GM23248 (cell line): ENCODE measurements around the gene TMIE. TPM values are rescaled to one million over a fixed set of nuclear protein-coding genes. Genes with fewer than 3 reads are reported as not detected.

Experiments
- DNase-seq: peaks from one replicate; pipeline ENCODE4 v3.0.0-alpha.2; 2015
- H2AFZ ChIP-seq: fragments of 200-600 bp; sonication (generic); 2 replicates; pipeline ENCODE4 v1.6.1; 2016; ENCODE audit warnings: antibody characterized with exemption
- H3F3A ChIP-seq: fragments of 200-600 bp; sonication (generic); 2 replicates; pipeline ENCODE4 v1.6.1; 2016; ENCODE audit warnings: mild to moderate bottlenecking, antibody characterized with exemption, mixed run types; ENCODE audit not compliant: insufficient read depth
- H3K27ac ChIP-seq: fragments of 200-600 bp; sonication (generic); 2 replicates; pipeline ENCODE4 v1.5.1; 2016; ENCODE audit warnings: mild to moderate bottlenecking
- H3K27me3 ChIP-seq: fragments of 200-600 bp; sonication (generic); replicated peaks from 2 replicates; pipeline ENCODE4 v1.6.1; 2016; ENCODE audit warnings: mild to moderate bottlenecking; ENCODE audit not compliant: insufficient read depth
- H3K36me3 ChIP-seq: fragments of 200-600 bp; sonication (generic); 2 replicates; pipeline ENCODE4 v1.6.1; 2016; ENCODE audit warnings: low read depth, mild to moderate bottlenecking
- H3K4me1 ChIP-seq: fragments of 200-600 bp; sonication (generic); 2 replicates; pipeline ENCODE4 v1.6.1; 2016; ENCODE audit warnings: mild to moderate bottlenecking; ENCODE audit not compliant: insufficient read depth
- H3K4me2 ChIP-seq: fragments of 200-600 bp; sonication (generic); one replicate; pipeline ENCODE4 v1.6.1; 2016; ENCODE audit warnings: mild to moderate bottlenecking; ENCODE audit not compliant: unreplicated experiment
- H3K4me3 ChIP-seq: fragments of 200-600 bp; sonication (generic); 2 replicates; pipeline ENCODE4 v1.5.1; 2016; ENCODE audit warnings: mild to moderate bottlenecking
- H3K79me2 ChIP-seq: fragments of 200-600 bp; sonication (generic); 2 replicates; pipeline ENCODE4 v1.6.1; 2016; ENCODE audit warnings: mild to moderate bottlenecking; ENCODE audit not compliant: insufficient read depth
- H3K9ac ChIP-seq: fragments of 200-600 bp; sonication (generic); 2 replicates; pipeline ENCODE4 v1.6.1; 2016; ENCODE audit warnings: mild to moderate bottlenecking
- H3K9me2 ChIP-seq: fragments of 200-600 bp; sonication (generic); 2 replicates; pipeline ENCODE4 v1.6.1; 2016; ENCODE audit warnings: mixed run types, mild to moderate bottlenecking, moderate library complexity; ENCODE audit not compliant: insufficient read depth
- H3K9me3 ChIP-seq: fragments of 200-600 bp; sonication (generic); one replicate; pipeline ENCODE4 v1.6.1; 2017; ENCODE audit warnings: low read depth
- H4K20me1 ChIP-seq: fragments of 200-600 bp; sonication (generic); 2 replicates; pipeline ENCODE4 v1.6.0; 2016; ENCODE audit not compliant: insufficient read depth
- EZH2 ChIP-seq: fragments of 200-600 bp; sonication (generic); IDR thresholded peaks from 2 replicates; pipeline ENCODE4 v1.6.1; 2018; ENCODE audit warnings: antibody characterized with exemption, mild to moderate bottlenecking; ENCODE audit not compliant: insufficient read depth, poor library complexity, severe bottlenecking
- EZH2phosphoT487 ChIP-seq: fragments of 200-600 bp; sonication (generic); IDR thresholded peaks from 2 replicates; pipeline ENCODE4 v1.6.1; 2018; ENCODE audit warnings: antibody characterized with exemption, moderate library complexity, mild to moderate bottlenecking, low read depth; ENCODE audit not compliant: insufficient read depth
- WGBS, 2 experiments: methylation state at CpG; one replicate each; pipeline ENCODE4 v1.1.6; 2015 to 2017; ENCODE audit warnings: low lambda C conversion rate in 2 of 2, low coverage in 1 of 2; ENCODE audit errors: missing lambda C conversion rate in 2 of 2; 5-methylcytosine and 5-hydroxymethylcytosine counted together
- in situ Hi-C: fragments of 300-500 bp; cut with MboI; formaldehyde crosslinking; loops from 2 replicates; pipeline ENCODE4 v1.15.0; 2020
- polyA plus RNA-seq: library from polyadenylated mRNA; unstranded; fragments of >200 nt; fragmentation: Nextera tagmentation; extraction: Ambion mirVana; gene quantifications from 2 replicates; pipeline ENCODE4 v1.2.1, GENCODE V29; 2016
- total RNA-seq: library from RNA; depleted of rRNA; stranded (reverse); fragments of >200 nt; shearing (Covaris generic); gene quantifications from 2 replicates; pipeline ENCODE4 v1.2.3, GENCODE V29; 2014

TMIE gene
- total and polyA plus RNA-seq, 2 experiments from 2014 or later = 0.11 TPM; not detected in 1

- no peak for DNase-seq
- no peak for TF ChIP-seq EZH2phosphoT487
- no peak for TF ChIP-seq EZH2
- no peaks in the 10 kb centered on the region for H3K9me2 ChIP-seq
- H4K20me1 ChIP-seq = no peaks in the 10 kb centered on the region
- H3K4me1 ChIP-seq = no peaks in the 10 kb centered on the region; the same call in 1 of the 2 replicates
- no peaks in the 10 kb centered on the region for H3K79me2 ChIP-seq
- no peak overlapping the region for H3K9ac ChIP-seq
- no peaks in the 10 kb centered on the region for H3K27me3 ChIP-seq
- no peaks in the 10 kb centered on the region for H3K36me3 ChIP-seq
- 87 to 89% methylated on average over 7 of the region's 7 CpGs for WGBS, 2 experiments
- no peak overlapping the region for H3K4me3 ChIP-seq
- no peak overlapping the region for H3K27ac ChIP-seq
- no peaks in the 10 kb centered on the region for H3F3A ChIP-seq
- H3K9me3 ChIP-seq = no peaks in the 10 kb centered on the region
- H3K4me2 ChIP-seq = no peak overlapping the region
- no peak overlapping the region for H2AFZ ChIP-seq
- in situ Hi-C loops = loop anchor here (25.0 kb wide), 1 partner anchor 653 kb away; no protein-coding TSS in a partner anchor
Measured at GRCh38 chr3:46709157-46709654, 8.0 kb downstream of the TMIE start.

- WGBS, 2 experiments = 75 to 85% methylated on average over 6 of the region's 6 CpGs
- TF ChIP-seq EZH2phosphoT487 (no peak), EZH2 (no peak)
- H4K20me1 ChIP-seq = no peaks in the 10 kb centered on the region
- H3K9ac ChIP-seq = no peak overlapping the region
- H3K4me1 ChIP-seq = no peaks in the 10 kb centered on the region; the same call in 1 of the 2 replicates
- H3K4me2 ChIP-seq = no peak overlapping the region
- H3K9me2 ChIP-seq = no peaks in the 10 kb centered on the region
- DNase-seq = no peak
- H3K27me3 ChIP-seq = no peaks in the 10 kb centered on the region
- in situ Hi-C loops = loop anchor here (10.0 to 25.0 kb wide), 2 partner anchors 185 to 653 kb away; no protein-coding TSS in a partner anchor
- no peaks in the 10 kb centered on the region for H3K36me3 ChIP-seq
- no peak overlapping the region for H3K27ac ChIP-seq
- H2AFZ ChIP-seq = no peak overlapping the region
- H3K79me2 ChIP-seq = no peaks in the 10 kb centered on the region
- H3K9me3 ChIP-seq = no peaks in the 10 kb centered on the region
- no peaks in the 10 kb centered on the region for H3F3A ChIP-seq
- H3K4me3 ChIP-seq = no peak overlapping the region
Measured at GRCh38 chr3:46709721-46710120, 8.5 kb downstream of the TMIE start.

GRCh38 chr3:46710229-46710628 is 9.0 kb downstream of the TMIE start:
- H3K79me2 ChIP-seq = no peaks in the 10 kb centered on the region
- WGBS, 2 experiments = 62 to 66% methylated on average over 7 of the region's 7 CpGs
- H4K20me1 ChIP-seq = no peaks in the 10 kb centered on the region
- TF ChIP-seq EZH2phosphoT487 (no peak), EZH2 (no peak)
- no peaks in the 10 kb centered on the region for H3K9me2 ChIP-seq
- in situ Hi-C loops = loop anchor here (10.0 to 25.0 kb wide), 2 partner anchors 185 to 652 kb away; no protein-coding TSS in a partner anchor
- H2AFZ ChIP-seq = no peak overlapping the region
- no peak overlapping the region for H3K9ac ChIP-seq
- DNase-seq = no peak
- no peaks in the 10 kb centered on the region for H3K27me3 ChIP-seq
- no peaks in the 10 kb centered on the region; the same call in 1 of the 2 replicates for H3K4me1 ChIP-seq
- H3K27ac ChIP-seq = no peak overlapping the region
- no peaks in the 10 kb centered on the region for H3F3A ChIP-seq
- no peak overlapping the region for H3K4me3 ChIP-seq
- H3K9me3 ChIP-seq = no peaks in the 10 kb centered on the region
- no peaks in the 10 kb centered on the region for H3K36me3 ChIP-seq
- H3K4me2 ChIP-seq = no peak overlapping the region

- Histone ChIP-seq H3K27ac (no peak overlapping the region), H3K9me3 (no peaks in the 10 kb centered on the region), H3K9me2 (no peaks in the 10 kb centered on the region), H3F3A (no peaks in the 10 kb centered on the region), H3K27me3 (no peaks in the 10 kb centered on the region), H3K4me3 (no peak overlapping the region), H4K20me1 (no peaks in the 10 kb centered on the region), H3K4me2 (no peak overlapping the region), H3K79me2 (no peaks in the 10 kb centered on the region), H3K4me1 (no peaks in the 10 kb centered on the region; the same call in 1 of the 2 replicates), H3K36me3 (no peaks in the 10 kb centered on the region), H2AFZ (no peak overlapping the region), H3K9ac (no peak overlapping the region)
- no peak for DNase-seq
- in situ Hi-C loops = loop anchor here (10.0 to 25.0 kb wide), 2 partner anchors 184 to 652 kb away; no protein-coding TSS in a partner anchor
- no peak for TF ChIP-seq EZH2phosphoT487
- no peak for TF ChIP-seq EZH2
- WGBS, 2 experiments = 87 to 95% methylated on average over 6 of the region's 6 CpGs
Measured at GRCh38 chr3:46710671-46711295, 9.6 kb downstream of the TMIE start.
